ENCODE measurements around the gene ESYT1.

ESYT1 gene

DNA sequence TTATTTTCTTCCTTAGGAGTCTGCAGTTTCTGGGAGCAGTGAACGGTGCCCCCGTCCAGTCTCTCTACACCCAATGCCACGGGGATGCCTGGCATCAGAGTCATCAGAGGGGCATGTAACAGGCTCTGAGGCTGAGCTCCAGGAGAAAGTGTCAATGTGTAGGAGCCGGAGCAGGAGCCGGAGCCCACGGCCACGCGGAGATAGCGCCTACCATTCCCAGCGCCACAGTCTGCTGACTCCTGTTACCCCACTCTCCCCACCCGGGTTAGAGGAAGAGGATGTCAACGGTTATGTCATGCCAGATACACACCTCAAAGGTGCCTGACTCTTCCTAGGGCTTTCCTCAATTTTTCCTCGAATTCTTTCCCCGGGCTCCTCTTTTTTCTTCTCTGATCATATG lies 27.0 kb upstream of the ESYT1 start:
- peak overlapping the region in 3 of 21 experiments; percentile 93 to 94 (median 94) for H3K27ac ChIP-seq
- no peak overlapping the region for H3K4me3 ChIP-seq

GRCh38 chr12:56102683-56103065 lies 25.4 kb upstream of the ESYT1 start:
- H3K4me3 ChIP-seq = peak overlapping the region in 1 of 7 experiments; percentile 62
- peak overlapping the region in 12 of 21 experiments; percentile 8 to 98 (median 92) for H3K27ac ChIP-seq

- Histone ChIP-seq H3K27ac (peak overlapping the region in 20 of 21 experiments; percentile 66 to 98 (median 90)), H3K4me3 (peak overlapping the region in 6 of 7 experiments; percentile 55 to 89 (median 61))
Measured at GRCh38 chr12:56103066-56103711, 24.9 kb upstream of the ESYT1 start.

GRCh38 chr12:56103823-56104108 lies 24.3 kb upstream of the ESYT1 start:
- Histone ChIP-seq H3K27ac (peak overlapping the region in 20 of 21 experiments; percentile 66 to 98 (median 90)), H3K4me3 (peak overlapping the region; percentile 55 to 89 (median 62))

- H3K27ac ChIP-seq = peak within 1 kb of the TSS; percentile 65 to 98 (median 90)
- peak within 1 kb of the TSS; percentile 55 to 89 (median 62) for H3K4me3 ChIP-seq
Measured at GRCh38 chr12:56104109-56104814, 23.8 kb upstream of the ESYT1 start, which contains the start of gene PA2G4. PA2G4 (plus strand) TSS chr12:56104559; CDS start chr12:56104738, 179 bp downstream.

DNA sequence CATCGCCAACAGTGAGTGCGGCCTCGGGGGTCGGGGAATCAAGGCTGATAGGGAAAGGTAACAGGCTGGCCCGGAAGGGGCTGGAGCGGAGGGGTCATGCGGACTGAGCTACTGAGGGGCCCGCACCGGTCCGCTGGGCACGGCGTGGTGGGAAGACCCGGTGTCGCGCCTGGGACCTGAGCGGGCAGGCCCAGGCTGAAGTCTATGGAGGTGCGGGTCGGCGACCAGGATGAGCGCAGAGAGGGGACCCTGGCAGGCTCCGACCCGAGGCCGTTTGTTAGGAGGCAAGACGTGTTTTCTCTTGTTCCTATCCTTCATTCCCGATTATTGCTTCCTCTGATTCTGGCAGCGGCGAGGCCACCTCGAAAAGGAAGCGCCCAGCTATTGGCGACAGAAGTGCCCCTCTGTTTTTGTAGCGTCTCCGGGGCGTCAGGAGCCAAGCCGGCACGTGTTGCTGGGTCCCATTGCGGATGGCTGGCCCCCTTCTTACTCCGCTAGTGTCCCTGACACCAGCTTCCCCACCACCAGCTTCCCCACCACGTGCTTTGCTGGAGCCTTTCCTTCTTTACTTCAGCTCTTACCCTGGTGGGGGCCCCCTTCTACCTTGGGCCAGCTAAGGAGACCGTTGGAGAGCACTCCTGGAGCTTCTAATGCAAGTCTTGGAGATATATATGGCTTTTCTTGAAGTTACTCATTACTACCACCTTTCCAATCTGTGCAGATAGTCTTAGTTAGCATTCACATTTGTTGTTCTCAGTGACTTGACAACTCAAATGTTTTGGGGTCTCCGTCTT lies 23.1 kb upstream of the ESYT1 start:
- H3K27ac ChIP-seq = peak overlapping the region; percentile 65 to 98 (median 90)
- peak overlapping the region; percentile 55 to 89 (median 62) for H3K4me3 ChIP-seq

- Histone ChIP-seq H3K4me3 (peak overlapping the region; percentile 55 to 89 (median 62)), H3K27ac (peak overlapping the region in 17 of 21 experiments; percentile 66 to 98 (median 91))
Measured at GRCh38 chr12:56105609-56105902, 22.5 kb upstream of the ESYT1 start.

GRCh38 chr12:56107242-56107641 lies 20.8 kb upstream of the ESYT1 start:
- no peak overlapping the region for H3K4me3 ChIP-seq

GRCh38 chr12:56110571-56110970 lies 17.5 kb upstream of the ESYT1 start:
- H3K27ac ChIP-seq = peak overlapping the region in 8 of 21 experiments; percentile 5 to 59 (median 36)
- H3K4me3 ChIP-seq = no peak overlapping the region

More at GRCh38 chr12:56107242-56107641, 20.8 kb upstream of the ESYT1 start:
- peak overlapping the region in 2 of 21 experiments; percentile 1 to 95 for H3K27ac ChIP-seq

- no peak overlapping the region for H3K4me3 ChIP-seq
Measured at GRCh38 chr12:56114084-56114483, 14.0 kb upstream of the ESYT1 start.

DNA sequence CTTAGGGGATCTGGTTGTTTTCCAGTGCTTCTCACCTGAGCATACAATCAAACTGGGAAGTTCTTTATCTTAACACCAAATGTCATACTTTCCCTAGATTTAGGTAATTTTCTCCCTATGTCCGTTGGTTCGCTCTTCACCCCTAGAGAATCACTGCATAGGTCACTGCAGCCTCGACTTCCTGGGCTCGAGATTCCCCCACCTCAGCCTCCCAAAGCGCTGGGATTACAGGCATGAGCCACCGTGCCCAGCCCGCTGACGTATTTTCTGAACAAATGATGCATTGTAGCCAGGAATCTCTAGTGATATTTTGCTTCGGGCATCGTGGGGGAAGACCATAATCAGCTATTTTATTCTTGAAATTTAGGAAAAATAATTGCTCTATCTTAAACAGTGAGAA lies 12.7 kb upstream of the ESYT1 start:
- H3K27ac ChIP-seq = peak overlapping the region in 19 of 21 experiments; percentile 83 to 96 (median 92)
- peak overlapping the region; percentile 59 to 86 (median 76) for H3K4me3 ChIP-seq

More at GRCh38 chr12:56114084-56114483, 14.0 kb upstream of the ESYT1 start:
- H3K27ac ChIP-seq = peak overlapping the region in 3 of 21 experiments; percentile 17 to 92 (median 90)

GRCh38 chr12:56116267-56117081 lies 11.6 kb upstream of the ESYT1 start, which contains the start of gene RPL41:
RPL41 (plus strand) TSS chr12:56116633.
- Histone ChIP-seq H3K4me3 (peak within 1 kb of the TSS; percentile 59 to 86 (median 76)), H3K27ac (peak within 1 kb of the TSS; percentile 75 to 96 (median 92))

GRCh38 chr12:56117082-56117706 lies 10.9 kb upstream of the ESYT1 start:
- H3K27ac ChIP-seq = peak overlapping the region; percentile 46 to 96 (median 92)
- H3K4me3 ChIP-seq = peak overlapping the region; percentile 59 to 86 (median 76)

DNA sequence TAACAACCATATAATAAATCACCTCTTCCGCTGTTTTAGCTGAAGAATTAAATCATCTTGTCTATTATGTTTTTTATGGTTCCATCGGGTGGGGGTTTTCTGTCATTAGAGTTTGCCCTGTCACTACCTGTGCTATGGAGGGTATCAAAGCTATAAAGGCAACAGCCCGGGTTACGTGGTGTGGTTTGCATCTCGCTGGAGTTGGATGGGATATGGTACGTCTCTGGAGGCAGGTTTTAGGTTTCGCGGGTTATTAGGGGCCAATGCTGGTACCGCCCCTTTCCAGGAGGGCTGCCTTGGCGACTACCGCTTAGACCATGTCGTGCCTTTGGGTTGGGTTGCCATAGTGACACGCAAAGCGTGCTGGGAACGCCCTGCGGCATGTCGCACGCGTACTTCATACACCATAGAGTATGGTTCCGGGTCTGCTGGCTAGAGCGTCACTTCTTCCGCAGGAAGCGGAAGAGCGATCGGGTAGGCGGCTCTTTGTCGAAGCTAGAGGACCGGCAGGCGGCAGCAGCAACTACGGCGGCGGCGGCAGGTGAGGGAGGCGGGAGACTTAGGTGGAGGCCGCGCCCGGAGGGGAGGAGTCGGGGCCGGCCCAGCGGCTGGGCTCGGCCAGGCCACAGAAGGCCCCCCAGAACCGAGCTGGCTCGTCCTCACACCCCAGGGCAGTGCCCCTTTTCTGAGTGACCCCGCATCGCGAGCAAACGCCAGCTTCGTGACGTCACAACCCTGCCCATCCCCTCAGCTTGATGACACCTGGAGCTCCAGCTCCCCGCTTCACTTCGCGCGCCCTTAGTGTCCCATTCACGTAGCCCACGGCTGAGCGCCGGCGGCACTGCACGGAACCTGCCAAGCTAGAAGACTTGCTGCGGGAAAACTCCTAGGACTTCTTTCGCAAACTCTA lies 10.0 kb upstream of the ESYT1 start, which contains the start of gene ZC3H10:
TSS of gene ZC3H10 (plus strand) at position 489 of the 910 bp plus-strand sequence. CDS start 2,297 bp downstream, outside the sequence.
- peak within 1 kb of the TSS; percentile 59 to 86 (median 76) for H3K4me3 ChIP-seq
- peak within 1 kb of the TSS; percentile 66 to 96 (median 92) for H3K27ac ChIP-seq

DNA sequence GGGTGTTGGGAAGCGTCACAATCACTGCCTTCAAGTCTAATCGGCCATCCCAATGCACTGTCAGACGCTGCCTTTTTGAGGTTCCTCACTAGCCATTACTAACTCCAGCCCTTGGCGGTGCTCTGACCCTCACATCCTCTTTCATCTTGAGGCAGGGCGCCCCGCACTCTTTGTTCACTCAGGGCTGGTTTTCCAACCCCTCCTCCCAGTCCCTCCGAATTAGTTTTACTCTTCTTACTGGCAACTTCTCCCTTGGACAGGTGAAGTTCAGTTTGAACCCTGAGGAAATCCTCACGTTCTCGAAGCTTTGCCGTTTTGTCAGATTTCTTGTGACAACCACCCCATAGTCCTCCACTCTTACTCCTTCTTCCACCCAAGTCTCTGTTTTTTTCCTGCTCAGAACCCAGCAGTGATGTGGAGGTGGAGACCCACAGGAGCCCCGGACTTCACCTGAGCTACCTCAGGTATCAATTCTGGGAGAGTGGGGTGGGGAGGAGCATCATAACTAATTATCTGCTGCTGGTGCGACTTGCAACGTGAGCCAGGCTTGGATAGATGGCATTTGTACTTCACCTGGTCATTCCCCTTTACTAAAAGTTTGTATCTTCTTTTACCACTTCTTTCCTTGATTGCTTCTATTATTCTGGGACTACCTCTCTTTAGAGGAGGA lies 9.2 kb upstream of the ESYT1 start:
- Histone ChIP-seq H3K4me3 (peak overlapping the region; percentile 59 to 86 (median 76)), H3K27ac (peak overlapping the region in 20 of 21 experiments; percentile 75 to 92 (median 87))

DNA sequence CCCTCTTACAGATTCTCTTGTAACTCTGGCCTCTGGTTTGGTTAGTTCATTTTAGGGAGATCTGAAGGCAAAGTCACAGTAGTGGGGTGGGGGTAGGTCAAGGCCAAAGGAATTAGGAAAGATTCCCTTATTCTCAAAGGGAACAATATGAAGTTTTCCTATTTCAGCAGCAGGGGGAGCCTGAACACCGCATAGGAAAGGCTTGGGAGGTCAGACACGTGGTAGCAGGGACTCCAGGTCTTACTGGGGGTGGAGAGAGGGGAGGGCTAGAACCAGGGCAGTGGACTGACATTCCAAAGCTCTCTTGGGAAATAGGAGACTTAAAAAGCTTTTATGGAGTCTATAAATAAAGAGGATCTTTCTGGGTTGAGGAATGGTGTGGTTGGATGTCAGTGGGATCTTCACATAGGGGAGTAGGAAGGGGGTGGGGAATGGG lies 8.7 kb upstream of the ESYT1 start:
- H3K4me3 ChIP-seq = peak overlapping the region in 4 of 7 experiments; percentile 72 to 86 (median 80)

More for the DNA sequence above, 8.7 kb upstream of the ESYT1 start:
- peak overlapping the region in 13 of 21 experiments; percentile 29 to 92 (median 89) for H3K27ac ChIP-seq

All from skin epidermis (tissue), 12 donors.